Endothelial cell of umbilical vein (primary cell): ENCODE data around the gene TOP2A. TPM values are rescaled to one million over a fixed set of nuclear protein-coding genes. Genes with fewer than 3 reads are reported as not detected.

Source experiments
- BruUV-seq: library from RNA; stranded (reverse); fragments of 400-500 nt; replicated peaks from 2 replicates; lab custom pipeline; 2021; lab: Mats Ljungman, UMichigan
- CTCF ChIA-PET: fragments of 300-600, 350-600 bp; sonication (Branson Sonifier 250); formaldehyde crosslinking; loops from one replicate; lab custom pipeline; 2021; ENCODE audit warnings: antibody characterized with exemption, inconsistent platforms; lab: Charles Lee
- POLR2A ChIA-PET: fragments of 300-600, 350-600 bp; sonication (Branson Sonifier 250); formaldehyde crosslinking; loops from one replicate; lab custom pipeline; 2021; ENCODE audit warnings: antibody characterized with exemption, inconsistent platforms; lab: Charles Lee
- DNase-seq: peaks from one replicate; pipeline ENCODE4 v3.0.0-alpha.2; 2011; ENCODE audit warnings: low read depth, low spot score
- FAIRE-seq: peaks from 2 replicates; lab custom pipeline; 2011; peaks lifted over from hg19 to GRCh38; lab: Jason Lieb, UNC
- H2AFZ ChIP-seq: 2 replicates; pipeline ENCODE4 v1.6.0; 2012; ENCODE audit warnings: low read depth, low read length, control low read depth, inconsistent platforms
- H3K27ac ChIP-seq: 2 replicates; pipeline ENCODE4 v1.5.1; 2011; ENCODE audit warnings: low read depth, mild to moderate bottlenecking, control low read depth, low read length, moderate library complexity; ENCODE audit not compliant: insufficient read depth
- H3K27me3 ChIP-seq, 2 experiments: 2 replicates each; pipeline versions ENCODE4 v1.6.0 to v1.6.1; 2011; ENCODE audit warnings: low read length in 2 of 2, mixed read lengths in 1 of 2; ENCODE audit not compliant: control insufficient read depth in 2 of 2, insufficient read depth in 2 of 2
- H3K36me3 ChIP-seq, 2 experiments: 2 replicates in 1 of 2; 3 replicates in 1 of 2; pipeline ENCODE4 v1.5.1; 2011; ENCODE audit warnings: low read length in 2 of 2, mild to moderate bottlenecking in 1 of 2, moderate library complexity in 1 of 2; ENCODE audit not compliant: control insufficient read depth in 2 of 2, insufficient read depth in 2 of 2; ENCODE audit errors: extremely low read depth in 1 of 2
- H3K4me1 ChIP-seq: 3 replicates; pipeline ENCODE4 v1.5.1; 2011; ENCODE audit warnings: mild to moderate bottlenecking, low read length; ENCODE audit not compliant: control insufficient read depth, insufficient read depth; ENCODE audit errors: extremely low read depth
- H3K4me2 ChIP-seq: 2 replicates; pipeline ENCODE4 v1.6.1; 2011; ENCODE audit warnings: low read length, control low read depth, mixed read lengths; ENCODE audit not compliant: insufficient read depth
- H3K4me3 ChIP-seq, 3 experiments: fragments of 200-600 bp in 1 of 3; sonication (generic), shearing (Covaris generic) in 1 of 3; replicated peaks in 1 of 3; 2 replicates each; pipeline ENCODE4 v1.5.1; 2011 to 2016; ENCODE audit warnings: control low read depth in 3 of 3, low read length in 3 of 3, mild to moderate bottlenecking in 2 of 3, inconsistent platforms in 1 of 3, low read depth in 1 of 3, moderate library complexity in 1 of 3; ENCODE audit not compliant: insufficient read depth in 1 of 3
- H3K79me2 ChIP-seq: 2 replicates; pipeline ENCODE4 v1.6.0; 2012; ENCODE audit warnings: low read length, inconsistent platforms; ENCODE audit not compliant: control insufficient read depth, insufficient read depth
- H3K9ac ChIP-seq: replicated peaks from 2 replicates; pipeline ENCODE3; 2011; ENCODE audit warnings: low read length, control low read depth; ENCODE audit not compliant: insufficient read depth; ENCODE audit errors: extremely low read depth
- H3K9me1 ChIP-seq: replicated peaks from 3 replicates; pipeline ENCODE4 v1.6.0; 2011; ENCODE audit warnings: mild to moderate bottlenecking, low read length; ENCODE audit not compliant: control insufficient read depth, insufficient read depth; ENCODE audit errors: extremely low read depth
- H3K9me3 ChIP-seq: replicated peaks from 2 replicates; pipeline ENCODE4 v1.5.1; 2012; ENCODE audit warnings: low read length, inconsistent platforms; ENCODE audit not compliant: control insufficient read depth, insufficient read depth
- H4K20me1 ChIP-seq: replicated peaks from 2 replicates; pipeline ENCODE3; 2011; ENCODE audit warnings: mild to moderate bottlenecking, low read length; ENCODE audit not compliant: control insufficient read depth, insufficient read depth; ENCODE audit errors: extremely low read depth
- CTCF ChIP-seq, 2 donors: IDR thresholded peaks; 1 replicate in 1 of 2; 2 replicates in 1 of 2; pipeline ENCODE4 v1.5.1; 2011; ENCODE audit warnings: low read length in 2 of 2, mild to moderate bottlenecking in 2 of 2, moderate library complexity in 2 of 2, control low read depth in 1 of 2, inconsistent platforms in 1 of 2, low read depth in 1 of 2; ENCODE audit not compliant: insufficient read depth in 1 of 2; ENCODE audit errors: extremely low read depth in 1 of 2
- EZH2 ChIP-seq: IDR thresholded peaks from 2 replicates; pipeline ENCODE4 v1.6.1; 2012; ENCODE audit warnings: borderline replicate concordance, low read depth, mild to moderate bottlenecking, moderate library complexity, low read length, inconsistent platforms; ENCODE audit not compliant: severe bottlenecking
- FOS ChIP-seq: IDR thresholded peaks from 2 replicates; pipeline ENCODE4 v1.6.1; 2011; ENCODE audit warnings: mild to moderate bottlenecking, low read length, moderate library complexity, borderline replicate concordance; ENCODE audit not compliant: insufficient read depth
- GATA2 ChIP-seq: IDR thresholded peaks from 2 replicates; pipeline ENCODE4 v1.7.0; 2011; ENCODE audit warnings: low read depth, mild to moderate bottlenecking, moderate library complexity, mixed read lengths, low read length; ENCODE audit not compliant: insufficient read length, insufficient read depth
- JUN ChIP-seq: IDR thresholded peaks from 2 replicates; pipeline ENCODE4 v1.6.1; 2011; ENCODE audit warnings: borderline replicate concordance, low read depth; ENCODE audit not compliant: insufficient read length, insufficient read depth
- MAX ChIP-seq: IDR thresholded peaks from 2 replicates; pipeline ENCODE4 v1.6.1; 2011; ENCODE audit not compliant: insufficient read depth, insufficient read length
- MYC ChIP-seq: IDR thresholded peaks from one replicate; pipeline ENCODE4 v1.6.1; 2011; ENCODE audit warnings: mild to moderate bottlenecking, low read depth, low read length
- POLR2A ChIP-seq: IDR thresholded peaks from 2 replicates; pipeline ENCODE4 v1.6.1; 2012; ENCODE audit warnings: low read depth, mild to moderate bottlenecking, control low read depth, low read length
- POLR2AphosphoS5 ChIP-seq: IDR thresholded peaks from 2 replicates; pipeline ENCODE4 v1.6.1; 2012; ENCODE audit warnings: low read depth, mild to moderate bottlenecking, control low read depth, low read length, moderate library complexity; ENCODE audit not compliant: insufficient read depth
- dilution Hi-C: fragments of 300-500 bp; cut with MboI; formaldehyde crosslinking; loops from one replicate; pipeline ENCODE4 v1.15.0; 2019; ENCODE audit warnings: low sequenced_read_pairs; ENCODE audit not compliant: extremely low pct_ligation_motif_present
- intact Hi-C: fragments of 100-400 bp; cut with micrococcal nuclease; formaldehyde crosslinking; loops from one replicate; pipeline ENCODE4 v1.10.0; 2022
- polyA plus RNA-seq, 4 experiments: library from polyadenylated mRNA; depleted of rRNA in 3 of 4; stranded (reverse) in 3 of 4; unstranded in 1 of 4; fragments of >200 nt; gene quantifications; 2 replicates each; pipeline versions ENCODE4 v1.2.1 to v1.2.3, GENCODE V29; 2011 to 2012; ENCODE audit warnings: missing spikeins in 1 of 4
- total RNA-seq: library from RNA; stranded (reverse); gene quantifications from 2 replicates; pipeline ENCODE4 v1.2.3, GENCODE V29; 2021

TOP2A gene
- total and polyA plus RNA-seq, 2 donors (not counting 3 experiments of a cell fraction or from before 2014, with no cell fraction given), result 31.3 to 160 TPM

- Histone ChIP-seq H3K36me3 (peaks cover 6 to 51% of the 10 kb centered on the region in 2 experiments), H3K27ac (no peak overlapping the region), H3K27me3 (no peaks in the 10 kb centered on the region), H3K9me3 (no peaks in the 10 kb centered on the region), H3K79me2 (peaks cover 26% of the 10 kb centered on the region), H3K4me1 (peaks cover 28% of the 10 kb centered on the region), H3K9ac (no peak overlapping the region), H3K9me1 (no peaks in the 10 kb centered on the region), H2AFZ (no peak overlapping the region), H4K20me1 (no peaks in the 10 kb centered on the region), H3K4me3 (no peak overlapping the region), H3K4me2 (no peak overlapping the region)
- BruUV-seq, result no TSS peak
- TF ChIP-seq CTCF (IDR thresholded peaks at IDR 0.05; ENCODE audit: extremely low read depth in 1 of 2, insufficient read depth in 1 of 2, low read depth in 1 of 2, low read length in 2 of 2), result no peak
- TF ChIP-seq GATA2, result no peak
- TF ChIP-seq EZH2, result no peak
- TF ChIP-seq JUN, result no peak
- no peak for TF ChIP-seq MAX
- no peak for TF ChIP-seq MYC
- no peak for TF ChIP-seq POLR2AphosphoS5
- TF ChIP-seq POLR2A, result no peak
- TF ChIP-seq FOS, result no peak
- ChIA-PET POLR2A (no interaction called here), CTCF (interaction anchor here (1.0 to 18.3 kb wide), 4 partner anchors 29 to 47 kb away, joined by 3 to 530 read pairs (median 5); partner anchors contain the start of gene RARA)
- FAIRE-seq (no peak), DNase-seq (no peak)
- intact Hi-C loops, result no loop called here
- dilution Hi-C loops, result no loop called here
Observed at GRCh38 chr17:40352779-40353394, 64.8 kb downstream of the TOP2A start.
